HG03039 (cell line): ENCODE data around the gene PPM1B.
"Not testable (repeated sequence)": the region's sequence is repeated elsewhere in the genome, so short reads cannot be mapped to it uniquely, and the experiment has no call there.

Source experiments
- ATAC-seq: cut with Tn5 transposase; IDR thresholded peaks from one replicate; pipeline ENCODE4 v1.9.1; 2021; ENCODE audit warnings: mild to moderate bottlenecking, moderate library complexity; ENCODE audit not compliant: unreplicated experiment

The PPM1B gene

DNA sequence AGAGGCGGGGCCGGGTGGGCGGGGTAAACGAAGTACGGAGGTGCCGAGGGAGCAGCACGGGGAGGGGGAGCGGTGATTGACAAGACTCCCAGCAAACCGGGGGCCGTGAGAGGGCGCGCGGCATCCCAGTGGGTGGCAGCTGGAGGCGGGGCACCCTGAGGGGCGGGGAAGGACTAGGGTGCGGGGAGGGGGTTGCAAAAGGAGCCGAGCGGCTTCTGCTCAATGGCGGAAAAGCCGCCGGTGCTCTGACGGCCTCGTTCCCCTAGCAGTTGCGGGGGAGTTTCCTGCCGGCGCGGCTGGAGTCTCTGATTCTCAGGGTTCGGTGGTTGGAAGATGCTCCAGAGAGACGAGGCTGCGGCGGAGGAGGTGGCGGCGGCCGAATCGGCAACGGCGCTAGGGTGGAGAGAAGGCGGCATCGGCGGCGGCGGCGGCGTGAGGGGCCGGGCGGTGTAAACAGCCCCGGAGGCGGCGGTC, at the start of gene PPM1B:
TSS of gene PPM1B (plus strand) at position 195 of the 474 bp plus-strand sequence. CDS start 32,325 bp downstream, outside the sequence.
- ATAC-seq = peak; percentile 71

GRCh38 chr2:44119878-44120277, 48.8 kb upstream of the PPM1B start:
- ATAC-seq = no peak

DNA sequence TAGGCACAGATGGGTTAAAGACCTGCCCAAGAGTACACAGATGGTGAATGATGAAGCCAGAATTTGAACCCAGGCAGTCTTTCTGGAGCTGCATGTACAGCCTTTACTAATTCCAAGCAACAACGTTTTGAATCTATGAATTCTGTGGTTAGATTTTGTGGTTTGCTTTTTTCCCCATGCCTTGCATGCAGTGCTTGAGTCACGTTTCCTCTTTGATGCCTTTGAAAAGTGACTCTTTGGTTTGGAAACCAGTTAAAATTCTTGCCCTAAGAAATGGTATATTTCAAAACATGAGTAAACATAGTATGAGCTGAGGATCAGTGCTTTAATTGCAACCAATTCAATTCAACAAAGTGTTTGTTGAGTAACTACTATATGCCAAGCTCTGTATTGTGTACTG, 48.2 kb upstream of the PPM1B start:
- no peak for ATAC-seq

DNA sequence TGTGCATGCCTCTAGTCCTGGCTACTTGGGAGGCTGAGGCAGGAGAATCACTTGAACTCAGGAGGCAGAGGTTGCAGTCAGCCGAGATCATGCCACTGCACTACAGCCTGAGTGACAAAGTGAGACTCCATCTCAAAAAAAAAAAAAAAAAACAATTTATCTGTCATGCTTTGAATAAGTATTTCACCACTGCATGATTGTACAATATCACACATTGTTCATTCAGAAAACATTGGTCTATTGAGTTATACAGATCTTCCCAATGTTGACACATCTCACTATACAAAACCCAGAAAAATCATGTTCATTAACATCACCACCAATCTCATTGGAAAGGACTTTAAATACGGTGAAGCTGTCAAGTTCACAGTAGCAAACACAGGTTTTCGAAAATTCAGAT, 46.8 kb upstream of the PPM1B start:
- no peak for ATAC-seq

- no peak for ATAC-seq
Measured at GRCh38 chr2:44124500-44124899, 44.2 kb upstream of the PPM1B start.

GRCh38 chr2:44126106-44126797, 42.4 kb upstream of the PPM1B start:
- no peak for ATAC-seq

- no peak for ATAC-seq
Measured at GRCh38 chr2:44130441-44130840, 38.2 kb upstream of the PPM1B start.

DNA sequence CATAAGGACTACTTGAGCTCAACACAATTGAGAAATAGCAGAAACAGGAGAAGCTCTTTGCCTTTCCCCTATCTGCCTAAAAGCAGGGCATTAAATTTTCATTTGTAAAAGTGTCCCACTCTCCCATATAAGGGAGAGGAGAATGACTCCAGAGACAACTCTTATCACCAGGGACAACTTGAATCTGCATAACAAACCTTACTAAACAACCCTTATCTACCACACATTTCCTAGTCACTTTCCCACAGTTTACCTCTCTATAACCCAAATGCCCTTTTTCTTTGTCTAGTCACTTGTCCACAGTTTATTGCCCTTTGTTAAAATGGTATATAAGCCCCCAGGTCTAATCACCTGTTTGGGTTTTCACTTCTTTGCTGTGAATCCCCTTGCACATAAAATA, 37.5 kb upstream of the PPM1B start:
- no peak for ATAC-seq

GRCh38 chr2:44133602-44134001, 35.1 kb upstream of the PPM1B start:
- ATAC-seq = not testable (repeated sequence)

GRCh38 chr2:44134848-44135247, 33.8 kb upstream of the PPM1B start:
- ATAC-seq = no peak

DNA sequence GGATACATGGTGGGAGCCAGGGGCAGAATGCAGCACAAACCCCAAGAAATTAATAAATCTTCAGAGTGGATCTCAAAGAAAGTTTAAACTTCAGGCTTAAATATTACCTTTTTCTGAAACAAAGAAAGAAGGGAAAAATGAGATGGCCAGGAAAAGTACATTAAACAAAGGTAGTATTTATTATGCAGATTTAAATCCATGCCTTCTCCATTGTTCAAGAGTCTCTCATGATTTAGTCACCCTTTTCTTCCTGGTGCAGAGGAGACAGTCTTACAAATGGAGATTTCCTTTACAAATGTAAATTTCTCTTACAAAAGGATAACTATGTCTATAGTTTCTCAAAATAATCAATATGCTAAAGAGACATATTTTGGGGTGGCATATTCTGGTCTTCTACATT, 33.4 kb upstream of the PPM1B start:
- no peak for ATAC-seq

GRCh38 chr2:44135771-44136170, 32.9 kb upstream of the PPM1B start:
- no peak for ATAC-seq

DNA sequence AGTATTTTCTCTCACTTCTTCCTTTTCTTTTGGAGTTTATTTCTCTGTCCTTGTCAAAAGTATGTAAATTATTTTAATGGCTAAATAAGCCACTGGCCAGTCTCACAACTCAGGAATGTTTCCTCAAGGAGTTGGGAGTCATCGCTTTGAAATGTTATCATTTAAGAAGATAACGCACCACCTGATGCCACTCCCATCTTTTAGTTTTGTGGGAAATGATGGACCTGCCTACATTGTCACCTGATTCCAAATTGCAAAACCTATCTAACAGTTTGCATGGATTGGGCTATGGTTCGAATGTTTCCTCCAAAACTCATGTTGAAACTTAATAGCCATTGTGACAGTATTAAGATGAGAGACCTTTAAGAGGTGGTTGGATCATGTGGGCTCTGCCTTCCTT, 32.4 kb upstream of the PPM1B start:
- no peak for ATAC-seq

DNA sequence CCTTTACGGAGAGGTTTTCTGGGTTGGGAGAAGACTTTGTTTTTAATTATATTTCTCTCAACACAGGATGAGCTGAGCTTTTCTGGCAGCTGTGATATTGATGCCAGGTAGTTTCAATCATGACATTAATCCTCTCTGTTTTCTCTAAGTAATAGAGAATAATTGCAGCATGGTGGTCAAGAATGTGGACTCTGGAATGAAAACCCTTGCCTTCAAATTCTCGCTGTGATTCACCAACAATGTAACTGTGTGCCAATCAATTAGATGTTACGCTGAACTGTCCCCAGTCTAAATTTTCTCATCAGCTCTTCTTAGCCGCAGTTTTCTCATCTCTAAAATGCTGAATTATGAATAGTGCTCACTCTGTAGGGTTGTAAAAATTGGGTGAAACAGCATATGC, 31.6 kb upstream of the PPM1B start:
- ATAC-seq = no peak

- no peak for ATAC-seq
Measured at GRCh38 chr2:44137872-44138551, 30.7 kb upstream of the PPM1B start.

GRCh38 chr2:44139741-44140140, 28.9 kb upstream of the PPM1B start:
- ATAC-seq = no peak

GRCh38 chr2:44142306-44142705, 26.4 kb upstream of the PPM1B start:
- ATAC-seq = no peak

- ATAC-seq = no peak
Measured at GRCh38 chr2:44143701-44144100, 25.0 kb upstream of the PPM1B start.

DNA sequence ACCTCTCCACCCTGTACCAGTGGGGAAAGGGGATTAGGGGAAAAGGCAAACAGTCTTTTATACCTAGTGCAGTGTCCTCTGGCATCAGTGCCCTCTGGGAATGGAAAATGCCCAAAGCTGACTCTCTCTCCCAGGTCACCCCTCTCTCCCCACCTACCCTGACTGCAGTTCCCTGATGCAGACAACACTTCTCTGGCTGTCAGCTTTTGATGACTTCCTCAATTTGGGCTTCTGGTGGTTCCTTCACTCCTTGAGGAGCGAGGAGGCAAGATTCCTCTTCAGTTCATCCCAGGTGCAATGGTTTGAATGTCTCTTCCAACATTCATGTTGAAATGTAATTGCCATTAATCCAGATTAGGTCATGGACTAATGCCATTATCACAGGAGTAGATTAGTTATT, 19.7 kb upstream of the PPM1B start:
- no peak for ATAC-seq

GRCh38 chr2:44150473-44150872, 18.2 kb upstream of the PPM1B start:
- no peak for ATAC-seq

DNA sequence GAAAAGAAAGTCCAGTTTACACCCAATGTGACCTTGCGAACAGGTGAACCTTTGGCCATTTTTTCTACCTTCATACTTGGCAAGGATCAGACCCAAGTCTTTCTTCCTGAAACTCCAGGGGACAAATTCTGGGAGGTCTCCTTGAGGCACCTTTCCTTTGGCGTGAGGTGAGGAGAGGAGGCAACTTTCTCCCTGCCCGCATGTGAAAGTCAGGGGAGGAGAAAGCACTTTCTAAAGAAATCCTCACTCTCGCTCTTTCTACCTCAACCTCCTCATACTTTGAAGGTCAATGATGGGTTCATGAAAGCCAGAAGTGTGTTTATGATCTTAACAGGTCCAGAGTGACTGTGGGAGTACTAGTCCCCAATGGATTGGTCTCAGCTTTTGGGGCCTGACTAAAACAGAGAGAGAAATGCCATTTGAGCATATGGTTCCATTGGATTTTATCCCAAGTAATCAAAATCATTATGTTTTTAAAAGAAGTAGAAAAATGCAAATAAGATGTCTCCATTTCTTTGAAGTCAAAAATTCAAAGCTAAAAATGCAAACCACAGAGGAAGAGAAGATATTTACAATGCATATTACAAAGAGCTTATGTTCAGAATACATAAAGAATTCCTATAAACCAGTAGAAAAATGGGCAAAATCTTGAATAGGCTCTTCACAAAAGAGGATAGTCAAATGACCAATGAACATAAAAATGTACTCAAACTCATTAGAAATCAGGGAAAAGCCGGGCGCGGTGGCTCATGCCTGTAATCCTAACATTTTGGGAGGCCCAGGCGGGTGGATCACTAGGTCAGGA, 15.6 kb upstream of the PPM1B start:
- ATAC-seq = no peak
